Mesothelial cell of epicardium (in vitro differentiated cells): ENCODE data around the gene TMEM131L. TPM values are rescaled to one million over a fixed set of nuclear protein-coding genes. Genes with fewer than 3 reads are reported as not detected.
A peak's percentile ranks its signal among the peaks of the same experiment; 100 is the strongest.

Experiments
- DNase-seq, 2 experiments: peaks; one replicate each; pipeline ENCODE4 v3.0.0; 2021; ENCODE audit warnings: low spot score in 2 of 2; ENCODE audit not compliant: unreplicated experiment in 2 of 2
- H3K27ac Mint-ChIP-seq: 2 replicates; pipeline ENCODE4 v1.8.0; 2021; ENCODE audit warnings: mixed read lengths
- H3K27me3 Mint-ChIP-seq: 2 replicates; pipeline ENCODE4 v1.8.0; 2021; ENCODE audit warnings: low read depth, mixed read lengths
- H3K36me3 Mint-ChIP-seq: 2 replicates; pipeline ENCODE4 v1.8.0; 2021; ENCODE audit warnings: mixed read lengths
- H3K4me1 Mint-ChIP-seq: 2 replicates; pipeline ENCODE4 v1.8.0; 2021; ENCODE audit warnings: mixed read lengths
- H3K4me3 Mint-ChIP-seq: 2 replicates; pipeline ENCODE4 v1.8.0; 2021; ENCODE audit warnings: mild to moderate bottlenecking, moderate library complexity, mixed read lengths
- H3K9me3 Mint-ChIP-seq: 2 replicates; pipeline ENCODE4 v1.8.0; 2021; ENCODE audit warnings: mixed read lengths
- CTCF ChIP-seq: fragments of 200-600 bp; sonication (generic); IDR thresholded peaks from one replicate; pipeline ENCODE4 v1.5.0; 2021; ENCODE audit warnings: antibody characterized with exemption; ENCODE audit not compliant: unreplicated experiment
- total RNA-seq: library from RNA; stranded (reverse); gene quantifications from 3 replicates; pipeline ENCODE4 v1.2.1, GENCODE V29; 2021

The TMEM131L gene
- total RNA-seq, 1 donor from 2014 or later = 13.9 TPM

DNA sequence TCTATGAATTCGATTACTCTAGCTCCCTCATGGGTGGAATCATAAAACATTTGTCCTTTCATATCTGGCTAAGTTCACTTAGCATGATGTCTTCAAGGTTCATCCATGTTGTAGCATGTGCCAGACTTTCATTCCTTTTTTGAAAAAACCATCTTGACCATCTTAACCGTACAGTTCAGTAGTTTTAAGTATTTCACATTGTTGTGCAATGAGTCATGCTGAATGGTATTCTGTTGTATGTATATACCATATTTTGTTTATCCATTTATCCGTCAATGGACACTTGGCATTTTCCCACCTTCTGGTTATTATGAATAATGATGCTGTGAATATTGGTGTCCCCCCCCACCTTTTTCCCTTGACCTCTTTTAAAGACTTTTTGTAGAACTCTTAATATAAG lies 145.5 kb downstream of the TMEM131L start:
- peaks cover 27% of the 10 kb centered on the region for H3K36me3 Mint-ChIP-seq
- H3K27me3 Mint-ChIP-seq = no peaks in the 10 kb centered on the region
- H3K4me1 Mint-ChIP-seq = no peaks in the 10 kb centered on the region
- peaks cover 22% of the 10 kb centered on the region for H3K9me3 Mint-ChIP-seq
- TF ChIP-seq CTCF = no peak
- no peak overlapping the region for H3K27ac Mint-ChIP-seq
- no peak for DNase-seq
- no peak overlapping the region for H3K4me3 Mint-ChIP-seq

GRCh38 chr4:153612878-153613277 lies 146.7 kb downstream of the TMEM131L start:
- Mint-ChIP-seq H3K4me1 (no peaks in the 10 kb centered on the region), H3K36me3 (peaks cover 31% of the 10 kb centered on the region), H3K4me3 (no peak overlapping the region), H3K27me3 (no peaks in the 10 kb centered on the region), H3K9me3 (peaks cover 26% of the 10 kb centered on the region), H3K27ac (no peak overlapping the region)
- no peak for TF ChIP-seq CTCF
- DNase-seq = no peak

GRCh38 chr4:153616006-153616555 lies 149.9 kb downstream of the TMEM131L start:
- TF ChIP-seq CTCF = no peak
- DNase-seq = no peak
- Mint-ChIP-seq H3K27me3 (no peaks in the 10 kb centered on the region), H3K9me3 (peaks cover 26% of the 10 kb centered on the region), H3K27ac (no peak overlapping the region), H3K4me3 (no peak overlapping the region), H3K36me3 (peaks cover 31% of the 10 kb centered on the region), H3K4me1 (peaks cover 22% of the 10 kb centered on the region)

DNA sequence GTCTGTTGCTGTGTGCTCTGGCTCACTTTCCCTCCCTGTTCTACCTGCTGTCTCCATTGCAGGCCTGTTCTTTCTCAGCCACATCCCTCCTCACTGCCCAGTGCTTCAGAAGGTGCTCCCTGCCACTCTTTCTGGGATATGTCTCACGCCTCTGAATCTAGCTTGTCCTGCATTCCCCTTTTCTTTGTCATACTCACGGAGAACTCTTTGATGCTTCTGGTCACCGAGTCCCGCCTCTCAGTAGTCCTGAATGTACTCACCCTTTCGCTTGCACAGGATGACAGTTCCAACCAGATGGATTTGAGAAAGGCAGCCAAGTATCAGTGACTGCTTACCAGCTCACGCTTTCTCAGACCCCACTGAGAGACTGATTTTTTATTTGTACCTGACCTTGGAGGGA lies 152.7 kb downstream of the TMEM131L start:
- Mint-ChIP-seq H3K36me3 (peaks cover 25% of the 10 kb centered on the region), H3K27me3 (no peaks in the 10 kb centered on the region), H3K4me1 (peaks cover 33% of the 10 kb centered on the region), H3K4me3 (no peak overlapping the region), H3K9me3 (peaks cover 9% of the 10 kb centered on the region), H3K27ac (no peak overlapping the region)
- no peak for DNase-seq
- no peak for TF ChIP-seq CTCF

DNA sequence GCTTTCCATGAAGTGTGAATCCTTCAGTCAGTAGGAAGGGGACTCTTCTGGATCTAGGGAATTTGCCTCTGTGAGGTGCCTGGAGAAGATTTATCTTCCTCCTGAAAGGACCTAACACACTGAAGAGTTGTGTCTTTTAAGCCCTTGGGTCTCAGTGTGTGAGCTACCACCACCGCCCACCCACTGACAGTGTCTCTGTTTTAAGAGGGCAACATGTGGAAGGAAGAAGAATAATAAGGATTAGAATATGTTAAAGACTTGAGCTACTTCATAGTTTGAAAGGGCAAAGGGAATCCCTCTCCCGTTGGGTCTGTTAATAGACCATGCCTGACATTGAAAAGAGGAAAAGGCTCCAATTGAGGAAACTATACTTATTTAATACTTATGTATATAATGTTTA lies 153.7 kb downstream of the TMEM131L start:
- H3K36me3 Mint-ChIP-seq = peaks cover 24% of the 10 kb centered on the region
- no peak for DNase-seq
- H3K9me3 Mint-ChIP-seq = peaks cover 9% of the 10 kb centered on the region
- TF ChIP-seq CTCF = no peak
- no peak overlapping the region for H3K4me3 Mint-ChIP-seq
- peak overlapping the region; percentile 87 for H3K27ac Mint-ChIP-seq
- H3K27me3 Mint-ChIP-seq = no peaks in the 10 kb centered on the region
- H3K4me1 Mint-ChIP-seq = peaks cover 33% of the 10 kb centered on the region

DNA sequence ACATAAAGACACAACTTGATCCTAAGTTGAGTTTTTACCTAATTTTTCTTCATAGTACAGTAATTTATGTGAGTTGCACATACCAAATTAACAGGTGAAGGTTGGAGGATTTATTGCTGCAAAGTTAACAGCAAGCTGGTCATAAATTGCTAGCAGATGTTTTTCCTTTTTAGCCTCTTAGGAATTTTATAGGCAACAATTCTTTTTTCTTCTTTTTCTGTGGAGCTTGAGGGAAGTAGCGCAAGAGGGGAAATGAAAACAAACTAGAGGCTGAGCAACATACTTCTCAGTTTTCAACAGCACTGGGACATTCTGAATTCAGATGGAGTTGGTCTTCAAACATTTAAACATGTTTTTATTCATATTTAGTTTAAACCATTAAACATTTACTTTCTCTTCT lies 154.2 kb downstream of the TMEM131L start:
- Mint-ChIP-seq H3K9me3 (peaks cover 9% of the 10 kb centered on the region), H3K4me3 (no peak overlapping the region), H3K4me1 (peaks cover 33% of the 10 kb centered on the region), H3K27ac (peak overlapping the region; percentile 65), H3K36me3 (peaks cover 19% of the 10 kb centered on the region), H3K27me3 (no peaks in the 10 kb centered on the region)
- no peak for DNase-seq
- no peak for TF ChIP-seq CTCF
